Stimulated activated naive CD8-positive, alpha-beta T cell treated with anti-CD3 and anti-CD28 coated beads, Interleukin-15, Interleukin-2, amounts not matched to agents 100 ng/mL and 50 ng/mL, for 24 hours (primary cell): ENCODE results near the gene ADCY7.

Experiments
- H3K27ac Mint-ChIP-seq: one replicate; pipeline ENCODE4 v1.8.0; 2021; ENCODE audit warnings: mild to moderate bottlenecking, mixed read lengths
- H3K27me3 Mint-ChIP-seq: one replicate; pipeline ENCODE4 v1.8.0; 2021; ENCODE audit warnings: mixed read lengths
- H3K36me3 Mint-ChIP-seq: one replicate; pipeline ENCODE4 v1.8.0; 2021; ENCODE audit warnings: low read depth, mixed read lengths
- H3K4me1 Mint-ChIP-seq: one replicate; pipeline ENCODE4 v1.8.0; 2021; ENCODE audit warnings: low read depth, mixed read lengths
- H3K4me3 Mint-ChIP-seq: one replicate; pipeline ENCODE4 v1.8.0; 2021; ENCODE audit warnings: mild to moderate bottlenecking, mixed read lengths
- H3K9me3 Mint-ChIP-seq: one replicate; pipeline ENCODE4 v1.8.0; 2021; ENCODE audit warnings: mixed read lengths

Gene ADCY7

GRCh38 chr16:50259334-50260205 lies 6.8 kb upstream of the ADCY7 start:
- Mint-ChIP-seq H3K27me3 (no peaks in the 10 kb centered on the region), H3K9me3 (no peaks in the 10 kb centered on the region), H3K27ac (no peak overlapping the region), H3K36me3 (no peaks in the 10 kb centered on the region), H3K4me3 (no peak overlapping the region), H3K4me1 (peaks cover 32% of the 10 kb centered on the region)

GRCh38 chr16:50260206-50261159 lies 5.9 kb upstream of the ADCY7 start:
- Mint-ChIP-seq H3K9me3 (no peaks in the 10 kb centered on the region), H3K4me3 (no peak overlapping the region), H3K36me3 (no peaks in the 10 kb centered on the region), H3K27ac (no peak overlapping the region), H3K27me3 (no peaks in the 10 kb centered on the region), H3K4me1 (peaks cover 41% of the 10 kb centered on the region)

GRCh38 chr16:50261160-50261706 lies 5.1 kb upstream of the ADCY7 start:
- Mint-ChIP-seq H3K36me3 (no peaks in the 10 kb centered on the region), H3K4me1 (peaks cover 49% of the 10 kb centered on the region)

GRCh38 chr16:50261707-50262235 lies 4.6 kb upstream of the ADCY7 start:
- H3K27me3 Mint-ChIP-seq = no peaks in the 10 kb centered on the region
- no peak overlapping the region for H3K27ac Mint-ChIP-seq
- H3K4me1 Mint-ChIP-seq = peaks cover 52% of the 10 kb centered on the region
- H3K36me3 Mint-ChIP-seq = no peaks in the 10 kb centered on the region
- H3K9me3 Mint-ChIP-seq = no peaks in the 10 kb centered on the region
- no peak overlapping the region for H3K4me3 Mint-ChIP-seq

More at GRCh38 chr16:50261160-50261706, 5.1 kb upstream of the ADCY7 start:
- Mint-ChIP-seq H3K27me3 (no peaks in the 10 kb centered on the region), H3K27ac (no peak overlapping the region), H3K9me3 (no peaks in the 10 kb centered on the region), H3K4me3 (no peak overlapping the region)

GRCh38 chr16:50263060-50263909 lies 3.1 kb upstream of the ADCY7 start:
- Mint-ChIP-seq H3K9me3 (no peaks in the 10 kb centered on the region), H3K4me1 (peaks cover 64% of the 10 kb centered on the region), H3K27me3 (no peaks in the 10 kb centered on the region), H3K27ac (peak overlapping the region; percentile 64), H3K36me3 (peaks cover 4% of the 10 kb centered on the region), H3K4me3 (peak overlapping the region; percentile 7)

GRCh38 chr16:50263940-50264929 lies 2.1 kb upstream of the ADCY7 start:
- H3K4me3 Mint-ChIP-seq = peak overlapping the region; percentile 7
- H3K9me3 Mint-ChIP-seq = no peaks in the 10 kb centered on the region
- peaks cover 70% of the 10 kb centered on the region for H3K4me1 Mint-ChIP-seq
- peaks cover 7% of the 10 kb centered on the region for H3K36me3 Mint-ChIP-seq
- peak overlapping the region; percentile 64 for H3K27ac Mint-ChIP-seq
- no peaks in the 10 kb centered on the region for H3K27me3 Mint-ChIP-seq

GRCh38 chr16:50265260-50265659 lies 1.1 kb upstream of the ADCY7 start:
- Mint-ChIP-seq H3K27ac (peak overlapping the region; percentile 99), H3K27me3 (no peaks in the 10 kb centered on the region), H3K36me3 (peaks cover 13% of the 10 kb centered on the region), H3K9me3 (no peaks in the 10 kb centered on the region), H3K4me3 (peak overlapping the region; percentile 63), H3K4me1 (peaks cover 71% of the 10 kb centered on the region)

GRCh38 chr16:50265716-50266336 lies 525 bp upstream of the ADCY7 start:
- Mint-ChIP-seq H3K9me3 (no peaks in the 10 kb centered on the region), H3K27me3 (no peaks in the 10 kb centered on the region), H3K4me3 (peak overlapping the region; percentile 93), H3K36me3 (peaks cover 13% of the 10 kb centered on the region), H3K4me1 (peaks cover 77% of the 10 kb centered on the region), H3K27ac (peak overlapping the region; percentile 99)

GRCh38 chr16:50267151-50267631 lies 840 bp downstream of the ADCY7 start:
- Mint-ChIP-seq H3K9me3 (no peaks in the 10 kb centered on the region), H3K36me3 (peaks cover 13% of the 10 kb centered on the region), H3K4me3 (peak overlapping the region; percentile 93), H3K4me1 (peaks cover 90% of the 10 kb centered on the region), H3K27me3 (no peaks in the 10 kb centered on the region), H3K27ac (peak overlapping the region; percentile 99)

GRCh38 chr16:50267651-50268050 lies 1.3 kb downstream of the ADCY7 start:
- Mint-ChIP-seq H3K27me3 (no peaks in the 10 kb centered on the region), H3K9me3 (no peaks in the 10 kb centered on the region), H3K36me3 (peaks cover 13% of the 10 kb centered on the region), H3K4me1 (peaks cover 94% of the 10 kb centered on the region), H3K27ac (peak overlapping the region; percentile 99), H3K4me3 (peak overlapping the region; percentile 93)

GRCh38 chr16:50268352-50268751 lies 2.0 kb downstream of the ADCY7 start:
- Mint-ChIP-seq H3K36me3 (peaks cover 13% of the 10 kb centered on the region), H3K27ac (peak overlapping the region; percentile 99), H3K27me3 (no peaks in the 10 kb centered on the region), H3K9me3 (no peaks in the 10 kb centered on the region), H3K4me3 (peak overlapping the region; percentile 93), H3K4me1 (peaks cover 94% of the 10 kb centered on the region)

GRCh38 chr16:50269061-50269705 lies 2.8 kb downstream of the ADCY7 start:
- peak overlapping the region; percentile 81 for H3K27ac Mint-ChIP-seq
- no peaks in the 10 kb centered on the region for H3K9me3 Mint-ChIP-seq
- H3K27me3 Mint-ChIP-seq = no peaks in the 10 kb centered on the region
- H3K4me3 Mint-ChIP-seq = peak overlapping the region; percentile 39
- peaks cover 13% of the 10 kb centered on the region for H3K36me3 Mint-ChIP-seq
- peaks cover 94% of the 10 kb centered on the region for H3K4me1 Mint-ChIP-seq
